Vagina (tissue), 2 donors: ENCODE measurements around the gene CYP11A1.

Experiments
- CTCF ChIP-seq, 3 experiments: fragments of 450-650 bp in 2 of 3; fragments of 200-600 bp in 1 of 3; sonication (generic) in 1 of 3; IDR thresholded peaks; one replicate each; pipeline ENCODE4 v1.5.1; 2017 to 2019; ENCODE audit warnings: antibody characterized with exemption in 3 of 3, mild to moderate bottlenecking in 2 of 3, moderate library complexity in 2 of 3
- POLR2A ChIP-seq, 2 donors: fragments of 450-650 bp; IDR thresholded peaks; one replicate each; pipeline ENCODE4 v1.6.1; 2017; ENCODE audit warnings: antibody characterized with exemption in 2 of 2, mild to moderate bottlenecking in 2 of 2, moderate library complexity in 2 of 2
- POLR2AphosphoS5 ChIP-seq, 2 donors: sonication (generic); formaldehyde crosslinking; IDR thresholded peaks; one replicate each; pipeline ENCODE4 v1.9.0; 2017; ENCODE audit warnings: antibody characterized with exemption in 2 of 2, mild to moderate bottlenecking in 2 of 2, low read depth in 1 of 2; ENCODE audit not compliant: insufficient read depth in 1 of 2

- TF ChIP-seq CTCF (IDR thresholded peaks at IDR 0.05) (no peak), POLR2A (IDR thresholded peaks at IDR 0.05) (no peak), POLR2AphosphoS5 (IDR thresholded peaks at IDR 0.05; ENCODE audit: insufficient read depth in 1 of 2, low read depth in 1 of 2) (no peak)
These were observed 5.0 kb downstream of the CYP11A1 start for GRCh38 chr15:74362482-74362881.
